K562 (cell line): ENCODE data around the gene CD22.

Experiments
- CTCF ChIP-seq, 3 experiments: IDR thresholded peaks in 2 of 3; conservative IDR thresholded peaks in 1 of 3; 2 replicates each; pipeline ENCODE4 v1.5.1; 2011 to 2012; ENCODE audit warnings: low read length in 3 of 3, mild to moderate bottlenecking in 3 of 3, control low read depth in 2 of 3, improper control_type of control experiment in 1 of 3, inconsistent platforms in 1 of 3, low read depth in 1 of 3, mixed read lengths in 1 of 3, moderate library complexity in 1 of 3; ENCODE audit not compliant: insufficient read depth in 2 of 3
- MNT ChIP-seq, 2 experiments: fragments of 450-650 bp; conservative IDR thresholded peaks; 2 replicates each; pipeline ENCODE4 v1.6.1; 2017; ENCODE audit warnings: mild to moderate bottlenecking in 2 of 2, moderate library complexity in 2 of 2
- NFE2L1 ChIP-seq: fragments of 450-650 bp; IDR thresholded peaks from 2 replicates; pipeline ENCODE4 v1.6.1; 2016; ENCODE audit warnings: missing genetic modification characterization, low read depth, mild to moderate bottlenecking, missing compliant biosample characterization, moderate library complexity, borderline replicate concordance
- NKRF ChIP-seq: fragments of 450-650 bp; IDR thresholded peaks from 2 replicates; pipeline ENCODE4 v1.6.1; 2016; ENCODE audit warnings: borderline replicate concordance
- POLR2A ChIP-seq: fragments of 450-650 bp; conservative IDR thresholded peaks from 2 replicates; pipeline ENCODE4 v1.6.1; 2016
- SAP30 ChIP-seq: fragments of 200-600 bp; sonication (generic); IDR thresholded peaks from 2 replicates; pipeline ENCODE4 v1.6.1; 2012; ENCODE audit warnings: borderline replicate concordance, low read depth, mild to moderate bottlenecking, moderate library complexity, low read length, control low read depth, inconsistent platforms; ENCODE audit not compliant: insufficient read depth, poor library complexity, severe bottlenecking
- SIX5 ChIP-seq, 2 experiments: IDR thresholded peaks; 2 replicates each; pipeline ENCODE4 v1.6.1; 2011; ENCODE audit warnings: low read length in 2 of 2, borderline replicate concordance in 1 of 2, low read depth in 1 of 2, mild to moderate bottlenecking in 1 of 2, moderate library complexity in 1 of 2; ENCODE audit not compliant: insufficient read depth in 1 of 2
- ZNF124 ChIP-seq: sonication (generic); formaldehyde crosslinking; IDR thresholded peaks from 2 replicates; pipeline ENCODE4 v1.8.1; 2022; ENCODE audit warnings: missing genetic modification reagents
- ZNF589 ChIP-seq: fragments of 200-800 bp; sonication (Bioruptor generic); IDR thresholded peaks from 2 replicates; pipeline ENCODE4 v1.6.1; 2016; ENCODE audit warnings: low read depth, missing genetic modification characterization, missing compliant biosample characterization
- TF ChIP-seq, protein P1 (sequence below): fragments of 450-650 bp; IDR thresholded peaks from 2 replicates; pipeline ENCODE4 v1.6.1; 2018; ENCODE audit not compliant: partially characterized antibody
- TF ChIP-seq, protein P2 (sequence below): fragments of 250-450 bp; sonication (Bioruptor Pico); IDR thresholded peaks from 2 replicates; pipeline ENCODE4 v1.4.0; 2020; ENCODE audit warnings: mild to moderate bottlenecking, moderate library complexity
- TF ChIP-seq, protein P3 (sequence below): fragments of 250-450 bp; sonication (Bioruptor Pico); IDR thresholded peaks from 2 replicates; pipeline ENCODE4 v1.8.0; 2021; ENCODE audit warnings: moderate library complexity, mild to moderate bottlenecking, inconsistent platforms

- TF ChIP-seq POLR2A (no peak), ZNF589 (CRISPR knock-in tag) (no peak), SAP30 (no peak), NFE2L1 (tag) (no peak), MNT (conservative IDR thresholded peaks at IDR 0.05) (no peak), NKRF (no peak), CTCF (IDR thresholded peaks at IDR 0.05 in 2 of 3, conservative IDR thresholded peaks at IDR 0.05 in 1 of 3; ENCODE audit: insufficient read depth in 2 of 3, low read depth in 1 of 3, low read length in 3 of 3) (no peak), ZNF124 (CRISPR knock-in tag) (no peak), SIX5 (IDR thresholded peaks at IDR 0.05; ENCODE audit: borderline replicate concordance in 1 of 2, insufficient read depth in 1 of 2, low read depth in 1 of 2, low read length in 2 of 2) (no peak)
- TF ChIP-seq, protein P1, sequence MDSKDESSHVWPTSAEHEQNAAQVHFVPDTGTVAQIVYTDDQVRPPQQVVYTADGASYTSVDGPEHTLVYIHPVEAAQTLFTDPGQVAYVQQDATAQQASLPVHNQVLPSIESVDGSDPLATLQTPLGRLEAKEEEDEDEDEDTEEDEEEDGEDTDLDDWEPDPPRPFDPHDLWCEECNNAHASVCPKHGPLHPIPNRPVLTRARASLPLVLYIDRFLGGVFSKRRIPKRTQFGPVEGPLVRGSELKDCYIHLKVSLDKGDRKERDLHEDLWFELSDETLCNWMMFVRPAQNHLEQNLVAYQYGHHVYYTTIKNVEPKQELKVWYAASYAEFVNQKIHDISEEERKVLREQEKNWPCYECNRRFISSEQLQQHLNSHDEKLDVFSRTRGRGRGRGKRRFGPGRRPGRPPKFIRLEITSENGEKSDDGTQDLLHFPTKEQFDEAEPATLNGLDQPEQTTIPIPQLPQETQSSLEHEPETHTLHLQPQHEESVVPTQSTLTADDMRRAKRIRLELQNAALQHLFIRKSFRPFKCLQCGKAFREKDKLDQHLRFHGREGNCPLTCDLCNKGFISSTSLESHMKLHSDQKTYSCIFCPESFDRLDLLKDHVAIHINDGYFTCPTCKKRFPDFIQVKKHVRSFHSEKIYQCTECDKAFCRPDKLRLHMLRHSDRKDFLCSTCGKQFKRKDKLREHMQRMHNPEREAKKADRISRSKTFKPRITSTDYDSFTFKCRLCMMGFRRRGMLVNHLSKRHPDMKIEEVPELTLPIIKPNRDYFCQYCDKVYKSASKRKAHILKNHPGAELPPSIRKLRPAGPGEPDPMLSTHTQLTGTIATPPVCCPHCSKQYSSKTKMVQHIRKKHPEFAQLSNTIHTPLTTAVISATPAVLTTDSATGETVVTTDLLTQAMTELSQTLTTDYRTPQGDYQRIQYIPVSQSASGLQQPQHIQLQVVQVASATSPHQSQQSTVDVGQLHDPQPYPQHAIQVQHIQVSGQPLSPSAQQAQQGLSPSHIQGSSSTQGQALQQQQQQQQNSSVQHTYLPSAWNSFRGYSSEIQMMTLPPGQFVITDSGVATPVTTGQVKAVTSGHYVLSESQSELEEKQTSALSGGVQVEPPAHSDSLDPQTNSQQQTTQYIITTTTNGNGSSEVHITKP, result no peak
- TF ChIP-seq, protein P2, sequence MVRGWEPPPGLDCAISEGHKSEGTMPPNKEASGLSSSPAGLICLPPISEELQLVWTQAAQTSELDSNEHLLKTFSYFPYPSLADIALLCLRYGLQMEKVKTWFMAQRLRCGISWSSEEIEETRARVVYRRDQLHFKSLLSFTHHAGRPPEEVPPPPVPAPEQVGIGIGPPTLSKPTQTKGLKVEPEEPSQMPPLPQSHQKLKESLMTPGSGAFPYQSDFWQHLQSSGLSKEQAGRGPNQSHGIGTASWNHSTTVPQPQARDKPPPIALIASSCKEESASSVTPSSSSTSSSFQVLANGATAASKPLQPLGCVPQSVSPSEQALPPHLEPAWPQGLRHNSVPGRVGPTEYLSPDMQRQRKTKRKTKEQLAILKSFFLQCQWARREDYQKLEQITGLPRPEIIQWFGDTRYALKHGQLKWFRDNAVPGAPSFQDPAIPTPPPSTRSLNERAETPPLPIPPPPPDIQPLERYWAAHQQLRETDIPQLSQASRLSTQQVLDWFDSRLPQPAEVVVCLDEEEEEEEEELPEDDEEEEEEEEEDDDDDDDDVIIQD (CRISPR knock-in tag), result no peak
- TF ChIP-seq, protein P3, sequence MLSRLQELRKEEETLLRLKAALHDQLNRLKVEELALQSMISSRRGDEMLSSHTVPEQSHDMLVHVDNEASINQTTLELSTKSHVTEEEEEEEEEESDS (CRISPR knock-in tag), result no peak
These were observed 67.4 kb downstream of the CD22 start for GRCh38 chr19:35396240-35396885.
